Stimulated activated CD8-positive, alpha-beta memory T cell treated with anti-CD3 and anti-CD28 coated beads, Interleukin-7, amount 100 ng/mL, for 1 hour (primary cell): Measurements from ENCODE around the gene C8B.

Experiments used
- DNase-seq, 2 donors: peaks; one replicate each; pipeline ENCODE4 v3.0.0-alpha.2; 2020; ENCODE audit warnings: low read depth in 2 of 2

Gene C8B

DNA sequence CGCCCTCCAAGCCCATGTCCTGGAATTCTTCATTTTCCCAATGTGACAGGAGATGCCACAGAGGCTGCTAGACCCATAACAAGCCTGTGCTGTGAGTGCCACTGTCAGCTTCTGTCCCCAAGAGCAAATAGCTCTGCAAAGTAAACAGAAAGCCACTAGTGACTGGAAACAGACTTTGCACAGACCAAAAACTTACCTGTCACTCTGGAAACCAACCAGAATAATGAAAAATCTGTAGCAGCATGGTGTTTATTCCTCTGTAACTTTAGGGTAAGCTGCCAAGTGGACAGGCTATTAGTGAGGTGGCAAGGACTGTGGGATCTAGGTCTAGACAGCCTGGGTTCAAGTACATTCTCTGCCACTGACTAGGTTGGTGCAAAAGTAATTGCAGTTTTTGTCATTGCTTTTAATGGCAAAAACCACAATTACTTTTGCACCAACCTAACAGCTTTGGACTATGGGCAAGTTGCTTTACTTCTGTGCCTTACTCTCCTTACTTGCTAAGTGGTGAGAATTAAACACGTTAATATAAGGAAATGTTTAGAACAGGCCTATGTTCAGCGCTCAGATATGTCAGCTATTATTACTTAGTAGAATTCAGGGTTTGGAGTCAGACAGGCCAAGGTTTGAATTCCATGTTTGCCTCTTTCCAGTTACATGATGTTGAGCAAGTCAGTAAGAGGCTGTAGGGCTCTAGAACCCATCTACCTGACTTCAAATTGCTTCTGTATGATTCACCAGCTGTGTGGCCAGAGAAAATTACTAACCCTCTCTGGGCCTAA lies at the start of gene C8B:
C8B (minus strand) TSS at position 100 of the 782 bp plus-strand sequence; CDS start at position 33, 67 bp downstream.
- DNase-seq, result no peak

DNA sequence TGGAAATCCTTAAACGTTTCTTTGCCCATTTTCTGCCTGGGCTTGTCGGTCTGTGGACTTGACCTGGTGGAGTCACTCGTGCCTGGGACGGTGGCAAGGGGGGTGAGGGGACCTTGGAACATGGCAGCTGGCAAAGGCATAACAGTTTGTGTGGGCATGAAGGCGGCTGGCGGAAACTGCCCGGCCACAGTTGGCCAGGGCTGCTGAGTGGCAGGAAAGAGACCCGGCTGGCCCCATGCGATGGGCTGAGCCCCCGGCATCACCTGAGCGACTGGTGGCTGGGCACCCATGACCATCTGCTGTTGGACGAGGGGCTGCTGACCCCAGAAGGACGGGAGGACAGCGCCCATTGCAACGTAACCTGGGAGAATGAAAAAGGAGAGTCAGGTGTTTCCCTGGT lies 49.3 kb upstream of the C8B start:
- no peak for DNase-seq

DNA sequence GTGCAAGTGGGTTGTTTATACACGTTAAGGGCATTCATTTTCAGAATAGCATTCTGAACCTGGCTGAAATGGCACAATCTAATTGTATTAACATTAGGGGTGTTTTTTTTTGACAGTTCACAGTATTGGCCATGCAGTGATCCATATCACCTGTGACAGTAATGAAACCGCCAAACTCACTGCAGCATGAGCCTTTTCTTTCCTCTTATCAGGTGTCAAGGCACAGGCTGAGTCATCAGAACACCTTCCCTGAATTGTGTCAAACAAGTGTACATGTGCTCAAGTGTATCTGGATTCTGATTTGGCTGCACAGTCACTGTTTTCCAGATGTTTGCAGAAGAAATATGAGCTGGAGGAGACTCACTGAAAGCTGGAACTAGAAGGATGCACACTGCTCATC lies 47.7 kb upstream of the C8B start:
- DNase-seq, result no peak

DNA sequence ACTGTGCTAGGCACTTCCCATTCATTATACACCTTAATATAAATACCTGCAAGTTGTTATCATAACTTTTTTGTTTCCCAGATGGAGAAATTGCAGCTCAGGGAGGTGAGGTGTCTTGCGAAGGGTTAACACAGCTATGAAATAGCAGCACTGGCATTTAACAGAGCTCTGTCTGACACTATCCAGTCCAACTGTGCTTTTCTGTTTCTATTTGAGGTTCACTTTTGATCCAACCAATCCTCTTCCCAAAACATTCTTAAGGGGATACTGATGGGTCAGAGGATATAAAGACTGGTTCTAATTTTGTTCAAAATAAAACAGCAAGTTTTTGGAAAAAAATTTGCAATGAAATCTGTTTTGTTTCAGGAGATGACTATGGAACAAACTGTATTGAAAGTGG lies 46.5 kb upstream of the C8B start:
- DNase-seq, result no peak

DNA sequence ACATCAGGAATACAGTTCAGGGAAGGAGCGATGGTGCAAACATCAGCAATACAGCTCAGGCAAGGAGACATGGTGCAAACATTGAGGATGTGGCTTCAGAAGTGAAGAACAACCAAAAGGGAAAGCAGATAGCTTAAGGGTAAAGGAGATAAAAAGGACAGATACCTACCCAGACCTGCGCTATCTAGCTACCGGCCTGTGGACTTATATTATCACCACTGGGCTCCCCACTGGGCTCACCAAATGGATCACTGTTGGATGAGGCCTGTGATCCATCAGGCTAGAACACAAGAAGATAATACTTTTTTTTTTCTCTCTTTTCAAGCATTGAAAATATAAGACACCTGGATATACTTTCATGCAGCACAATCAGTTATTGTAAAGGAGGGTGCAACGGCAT lies 44.7 kb upstream of the C8B start:
- no peak for DNase-seq

DNA sequence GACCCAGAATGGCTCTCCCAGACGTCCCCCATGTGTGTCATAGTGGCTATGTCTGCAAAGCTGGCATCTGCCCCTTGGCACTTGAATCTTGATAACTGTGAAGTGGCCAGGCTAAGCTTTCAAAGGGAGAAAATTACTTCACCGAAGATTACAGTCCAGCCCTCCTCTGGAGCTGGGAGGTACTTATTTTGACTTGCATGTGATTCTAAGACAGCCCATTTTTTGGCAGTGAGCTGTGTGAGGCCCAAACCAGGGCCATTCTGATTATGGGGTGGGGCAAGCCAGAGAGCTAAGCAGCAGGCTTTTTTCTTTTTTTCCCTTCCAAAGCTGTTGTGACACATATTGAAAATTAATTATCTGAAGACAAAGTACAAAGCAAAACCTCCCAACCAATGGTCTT lies 42.1 kb upstream of the C8B start:
- no peak for DNase-seq

DNA sequence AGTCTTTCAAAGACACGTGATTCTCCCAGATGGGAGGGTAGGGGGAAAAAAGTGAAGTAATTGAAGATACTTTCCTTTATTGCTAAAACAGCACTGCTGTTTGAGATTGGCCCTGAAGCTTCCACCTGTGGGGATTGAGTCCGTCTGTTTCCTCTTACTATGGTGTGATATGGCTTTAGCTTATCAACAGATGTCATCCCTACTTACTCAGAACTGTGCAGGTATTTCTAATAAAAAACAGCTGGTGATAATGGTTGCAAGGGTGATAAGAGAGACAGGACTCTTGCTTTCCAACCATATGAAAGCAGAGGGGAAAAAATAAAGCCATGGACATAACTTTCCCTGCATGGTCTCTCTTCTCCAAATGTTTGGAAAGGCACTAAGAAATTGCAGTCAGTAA lies 41.7 kb upstream of the C8B start:
- no peak for DNase-seq

DNA sequence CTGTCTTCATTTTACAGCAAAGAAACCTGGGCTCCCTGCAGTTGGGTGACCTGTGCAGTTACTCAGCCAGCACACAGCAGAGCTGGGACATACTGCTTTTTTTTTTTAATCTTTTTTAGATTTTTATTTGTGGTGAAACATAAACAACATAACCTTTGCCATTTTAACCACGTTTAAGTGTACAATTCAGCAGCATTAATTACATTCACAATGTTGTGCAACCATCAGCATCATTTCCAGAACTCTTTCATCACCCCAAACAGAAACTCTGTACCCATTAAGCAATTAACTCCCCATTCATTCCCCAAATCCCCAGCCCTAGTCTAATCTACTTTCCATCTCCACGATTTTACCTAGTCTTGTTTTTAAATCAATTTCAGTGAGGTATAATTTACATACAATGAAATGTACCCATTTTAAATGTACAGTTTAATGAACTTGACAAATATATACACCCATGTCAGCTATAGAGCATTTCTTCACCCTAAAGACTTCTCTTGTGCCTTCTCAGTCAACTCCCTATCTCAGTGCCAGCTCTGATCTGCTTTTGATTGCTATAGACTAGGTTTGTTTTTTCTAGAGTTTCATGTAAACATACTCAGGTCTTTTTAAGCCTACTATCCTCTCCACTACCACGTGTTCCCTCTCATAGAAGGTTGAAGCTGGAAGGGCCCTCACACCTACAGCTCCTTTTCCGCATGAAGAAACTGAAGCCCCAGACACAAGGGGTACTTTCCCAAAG lies 37.8 kb upstream of the C8B start:
- no peak for DNase-seq

DNA sequence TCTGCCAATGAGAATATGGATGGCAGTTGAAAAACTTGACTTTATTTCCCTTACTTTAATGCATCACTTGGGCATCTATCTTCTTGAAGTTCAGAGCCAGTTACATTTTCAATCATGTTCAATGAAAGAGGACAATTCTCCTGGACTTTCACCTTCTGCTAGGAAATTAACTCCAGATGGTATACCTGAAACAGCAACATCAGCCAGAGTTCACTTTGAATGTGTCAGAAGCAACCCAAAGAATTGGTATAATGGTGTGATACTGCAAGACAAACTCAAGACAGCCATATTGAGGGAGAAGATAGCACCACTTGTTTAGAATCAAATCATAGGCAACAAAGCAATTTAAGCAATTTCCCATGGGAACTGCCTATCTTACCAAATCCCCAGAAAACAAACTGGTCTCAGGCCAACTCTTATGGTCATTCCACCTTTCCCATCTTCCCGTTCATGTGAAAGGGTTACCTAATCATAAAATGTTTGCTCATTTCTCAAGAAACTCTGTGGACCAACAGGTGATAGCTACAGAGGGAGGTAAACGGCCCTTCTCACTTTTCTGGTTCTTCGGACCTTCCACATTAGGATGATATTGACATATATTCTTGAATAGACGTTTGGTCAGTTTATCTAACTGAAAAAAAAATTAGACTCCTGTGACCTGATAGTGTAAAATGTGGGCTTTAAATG lies 29.7 kb upstream of the C8B start:
- DNase-seq, result no peak

DNA sequence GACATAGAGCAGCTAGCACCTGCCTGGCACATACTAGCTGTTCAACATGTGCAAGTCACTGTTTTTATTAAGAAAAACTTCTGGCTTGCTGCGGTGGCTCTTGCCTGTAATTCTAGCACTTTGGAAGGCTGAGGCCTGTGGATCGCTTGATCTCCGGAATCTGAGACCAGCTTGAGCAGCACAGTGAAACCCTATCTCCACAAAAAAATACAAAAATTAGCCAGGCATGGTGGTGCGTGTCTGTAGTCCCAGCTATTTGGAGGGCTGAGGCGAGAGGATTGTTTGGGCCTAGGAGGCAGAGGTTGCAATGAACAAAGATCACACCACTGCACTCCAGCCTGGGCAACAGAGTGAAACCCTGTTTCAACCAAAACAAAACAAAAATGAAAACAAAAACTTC lies 27.7 kb upstream of the C8B start:
- no peak for DNase-seq

DNA sequence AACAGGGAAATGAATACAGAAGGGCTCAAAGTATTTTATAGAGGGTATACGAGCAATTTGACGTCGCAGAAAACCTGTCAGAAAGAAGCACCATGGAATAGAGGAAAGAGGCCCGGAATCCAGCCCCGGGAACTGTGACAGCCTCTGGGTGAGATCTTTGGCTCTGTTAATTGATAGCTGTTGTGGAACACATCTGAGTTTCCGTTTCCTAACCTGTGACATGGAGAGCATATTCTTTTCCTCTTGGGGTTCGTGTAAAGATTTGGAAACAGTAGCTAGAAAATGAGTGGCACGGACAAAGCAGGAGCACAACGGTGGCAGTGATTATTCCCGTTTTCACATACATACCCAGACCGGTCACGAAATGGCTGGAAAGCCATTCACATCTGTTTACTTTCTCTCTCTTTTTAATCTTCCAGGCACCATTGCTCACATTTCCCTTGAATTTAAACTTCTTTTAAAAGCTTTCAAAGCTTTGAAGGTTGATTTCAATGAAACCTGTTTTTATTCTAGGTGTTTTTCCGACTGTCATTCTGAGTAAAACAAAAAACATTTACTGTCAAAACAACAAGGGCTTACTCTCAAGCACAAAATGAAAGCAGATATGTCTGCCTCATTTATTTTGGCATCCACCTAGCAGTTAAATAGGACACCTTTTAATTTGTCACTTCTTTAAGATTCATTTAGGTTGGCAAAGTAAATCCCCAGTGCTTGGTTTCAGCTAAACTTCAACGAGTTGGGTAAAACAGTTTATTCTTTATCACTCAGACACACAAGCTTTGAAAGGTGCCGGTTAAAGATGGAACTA lies 26.7 kb upstream of the C8B start:
- DNase-seq, result no peak

DNA sequence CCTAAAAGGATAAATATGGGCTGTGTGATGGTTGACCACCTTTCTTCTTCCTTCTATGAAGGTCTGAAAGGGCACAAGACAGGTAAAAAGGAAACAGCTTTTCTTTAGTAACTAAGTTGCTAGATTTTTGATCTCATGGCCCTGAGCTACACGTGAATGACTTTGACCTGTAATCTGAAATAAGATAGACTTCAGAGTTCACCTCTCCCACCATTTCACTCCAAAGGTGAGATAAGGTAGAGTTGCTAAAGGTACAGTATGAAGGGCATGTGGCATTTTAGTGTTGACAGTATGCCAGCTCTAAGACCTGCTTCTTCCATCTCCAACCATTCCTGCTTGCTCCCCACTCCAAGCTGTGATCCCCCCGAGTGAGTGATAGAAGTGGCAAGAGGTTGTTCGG lies 25.8 kb upstream of the C8B start:
- no peak for DNase-seq

DNA sequence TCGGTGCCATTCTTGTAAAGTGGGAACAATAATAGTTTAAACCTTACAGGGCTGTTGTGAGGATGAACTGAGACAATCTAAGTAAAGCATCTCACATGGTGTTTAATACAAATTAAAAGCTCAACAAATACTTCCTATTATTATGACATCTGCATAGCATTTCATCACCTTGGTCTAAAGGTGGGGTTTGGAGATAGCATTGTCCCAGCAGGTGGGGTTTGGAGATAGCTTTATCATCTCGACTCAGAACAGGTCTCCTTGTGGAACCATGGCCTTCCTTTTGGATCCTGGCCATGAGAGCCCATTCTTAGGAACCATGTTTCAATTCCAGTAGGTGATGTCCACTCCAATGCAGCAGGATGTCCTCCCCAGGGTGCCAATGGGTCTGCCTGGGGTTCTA lies 20.6 kb upstream of the C8B start:
- DNase-seq, result no peak

DNA sequence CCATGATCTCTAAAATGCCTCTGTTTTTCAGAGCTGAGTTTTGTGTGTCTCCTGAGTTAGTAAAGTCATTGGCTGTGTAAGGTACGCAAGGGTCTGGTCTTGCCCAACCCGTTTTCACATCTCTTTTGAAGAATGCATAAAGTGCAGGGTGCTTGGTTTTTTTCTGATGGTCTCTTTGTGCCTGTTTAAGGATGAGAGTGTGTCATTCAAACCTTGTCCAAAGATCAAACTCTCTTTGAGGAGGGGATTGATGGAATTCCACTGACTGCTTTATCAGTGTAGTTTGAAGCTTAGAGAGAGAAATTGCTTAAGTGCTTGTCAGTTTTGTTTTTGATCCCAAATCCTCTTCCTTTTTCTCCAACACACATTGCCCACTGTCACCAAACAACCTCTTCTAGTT lies 20.0 kb upstream of the C8B start:
- DNase-seq, result no peak

DNA sequence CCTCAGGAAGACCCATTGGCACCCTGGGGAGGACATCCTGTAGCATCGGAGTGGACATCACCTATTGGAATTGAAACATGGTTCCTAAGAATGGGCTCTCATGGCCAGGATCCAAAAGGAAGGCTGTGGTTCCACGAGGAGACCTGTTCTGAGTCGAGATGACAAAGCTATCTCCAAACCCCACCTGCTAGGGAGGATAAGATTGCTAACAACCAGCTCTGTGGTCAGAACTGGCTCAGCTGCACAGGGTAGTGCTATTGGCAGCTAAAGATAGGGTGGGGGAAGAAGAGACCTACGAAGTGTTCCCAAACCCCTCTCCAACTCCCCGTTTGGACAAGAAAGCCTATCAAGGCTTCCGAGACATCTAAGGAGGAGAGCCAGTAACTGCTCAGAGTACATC lies 17.7 kb upstream of the C8B start:
- no peak for DNase-seq

DNA sequence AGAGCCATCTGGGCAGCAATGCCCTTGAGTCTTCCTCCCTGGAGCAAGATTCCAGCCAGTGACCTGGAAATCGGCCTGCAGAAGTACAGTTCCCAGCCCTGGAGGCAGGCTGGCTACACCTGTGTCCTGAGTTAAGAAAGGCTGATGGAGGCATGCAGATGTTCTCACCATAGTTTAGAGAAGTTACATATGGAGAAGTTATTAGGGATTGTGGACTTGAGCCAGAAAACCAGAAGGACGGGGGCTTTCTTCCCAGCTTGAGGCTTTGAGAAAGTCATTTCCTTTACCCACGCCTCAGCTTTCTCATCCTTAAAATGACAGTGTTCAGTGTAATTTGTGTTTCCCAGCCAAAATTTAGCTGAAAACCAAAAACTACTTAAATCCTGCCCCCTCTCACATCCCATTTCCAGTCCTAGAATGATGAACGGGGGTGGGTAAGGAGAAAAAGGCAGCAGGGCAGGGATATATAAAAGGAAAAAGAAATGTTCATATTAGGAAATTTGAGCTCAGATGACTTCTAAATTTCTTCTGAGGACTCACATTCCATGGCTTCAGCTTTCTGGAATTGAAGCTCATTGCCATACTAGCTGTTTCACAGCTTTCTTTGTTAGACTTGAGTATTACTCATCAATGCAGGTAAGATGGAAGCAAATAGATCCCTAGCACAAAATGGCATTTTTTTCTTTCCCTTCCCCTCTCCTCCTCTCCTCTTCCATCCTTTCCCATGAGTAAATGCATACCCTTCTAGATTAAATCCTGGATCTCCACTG lies 14.4 kb upstream of the C8B start:
- DNase-seq, result no peak

DNA sequence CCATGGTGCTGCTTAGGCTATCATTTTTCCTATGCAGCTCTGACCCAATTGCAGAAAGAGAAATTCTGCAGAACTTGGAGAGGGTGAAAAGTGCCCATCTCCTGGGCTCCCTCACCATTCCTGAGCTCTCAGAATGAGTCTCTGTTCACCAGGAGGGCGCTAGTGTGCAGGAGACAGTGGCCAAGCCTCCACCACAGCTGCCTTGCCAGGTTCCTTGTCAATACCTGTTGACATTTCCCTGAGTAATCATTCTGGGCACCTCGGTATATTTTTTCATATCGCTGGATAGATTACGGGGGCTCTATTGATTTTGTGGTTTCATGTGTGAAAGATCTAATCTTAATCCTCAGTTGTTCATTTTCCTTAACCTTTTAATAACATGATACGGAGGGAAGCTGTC lies 13.0 kb upstream of the C8B start:
- DNase-seq, result no peak

DNA sequence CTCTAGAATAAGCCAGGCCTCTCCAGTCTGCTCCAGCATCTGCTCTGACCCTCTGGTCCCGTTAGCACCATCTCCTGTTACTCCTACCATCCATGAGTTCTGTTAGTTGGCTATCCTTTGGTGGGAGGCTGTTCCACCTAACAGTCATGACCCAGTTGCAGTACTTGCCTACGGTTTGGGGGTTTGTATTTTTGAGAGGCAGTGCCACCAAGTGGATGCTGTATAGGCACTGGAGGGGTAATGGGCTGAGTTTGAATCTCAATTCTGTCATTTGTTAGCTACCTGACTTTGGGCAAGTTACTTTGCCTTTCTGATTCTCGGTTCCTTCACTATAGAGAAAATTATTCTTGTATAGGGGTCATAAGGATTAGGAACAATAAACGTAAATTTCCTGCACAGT lies 12.1 kb upstream of the C8B start:
- no peak for DNase-seq

DNA sequence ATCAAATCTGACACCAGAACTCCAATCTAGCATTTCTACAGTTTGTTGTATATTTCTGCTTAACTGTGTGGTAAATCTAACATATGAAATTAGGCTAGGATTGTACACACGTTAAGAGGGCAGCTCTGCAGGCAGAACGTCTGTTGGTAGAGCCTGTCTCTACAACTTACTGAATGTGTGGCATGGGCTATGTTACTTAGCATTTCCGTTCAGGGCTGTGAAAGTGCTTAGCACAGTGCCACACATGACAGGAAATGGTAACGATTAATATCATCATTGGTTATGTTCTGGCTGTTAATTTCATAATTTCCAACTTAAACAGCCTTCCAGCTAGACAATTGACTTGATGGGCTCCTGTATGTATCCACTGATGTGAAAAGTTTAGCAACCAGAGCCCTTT lies 9.6 kb upstream of the C8B start:
- DNase-seq, result no peak

DNA sequence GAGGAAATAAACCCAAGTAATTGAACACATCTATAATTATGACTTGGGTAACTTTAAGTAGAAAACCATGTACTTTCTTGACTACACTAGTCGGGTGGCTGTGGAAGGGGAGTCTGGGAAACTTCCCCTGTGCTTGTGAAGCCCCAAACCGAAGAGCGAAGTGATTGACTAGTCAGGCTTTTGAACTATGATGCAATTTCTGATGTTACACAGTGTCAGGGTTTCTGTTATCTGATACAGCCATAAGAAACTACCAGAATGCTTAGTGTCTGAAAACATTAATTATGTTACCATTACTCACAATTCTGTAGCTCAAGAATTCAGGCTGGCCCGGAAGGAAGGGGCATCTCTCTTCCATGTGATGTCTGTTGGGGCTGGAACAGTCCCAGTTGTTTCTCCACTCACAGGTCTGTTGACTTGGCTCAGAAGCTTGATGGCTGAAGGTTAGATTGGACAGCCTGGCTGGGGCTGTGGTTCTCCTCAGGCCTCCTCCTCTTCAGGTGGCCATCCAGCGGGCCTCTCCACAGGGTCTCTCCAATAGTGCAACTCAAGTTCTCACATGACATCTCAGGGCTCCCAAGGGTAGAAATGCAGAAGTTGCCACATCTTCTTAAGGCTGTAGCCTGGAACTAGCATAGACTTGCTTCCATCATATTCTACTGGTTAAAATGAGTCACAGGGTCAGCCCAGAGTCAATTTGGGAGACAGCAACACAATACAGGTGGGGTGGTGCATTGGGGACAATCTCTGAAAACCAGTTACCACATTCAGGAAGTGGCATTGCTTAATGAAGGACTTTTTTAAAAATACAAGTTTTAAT lies 8.3 kb upstream of the C8B start:
- no peak for DNase-seq
